NCI-H146 treated with DMSO at 0.1 percent for 48 hours (cell line): ENCODE results near the gene ACBD4.

Source experiments
- DNase-seq: peaks from one replicate; lab custom pipeline; 2025; ENCODE audit not compliant: unreplicated experiment; lab: John Stamatoyannopoulos, UW

The ACBD4 gene

GRCh38 chr17:45184144-45184543 is 48.7 kb downstream of the ACBD4 start:
- no peak for DNase-seq

GRCh38 chr17:45186801-45187354 is 51.4 kb downstream of the ACBD4 start:
- DNase-seq = no peak

- DNase-seq = no peak
These were observed 53.5 kb downstream of the ACBD4 start for GRCh38 chr17:45189009-45189408.

GRCh38 chr17:45190503-45191255 is 55.2 kb downstream of the ACBD4 start:
- no peak for DNase-seq
